ENCODE data around the gene SARDH. TPM values are rescaled to one million over a fixed set of nuclear protein-coding genes. Genes with fewer than 3 reads are reported as not detected.

The SARDH gene
- total RNA-seq, 1 experiment from 2014 or later = 9.9 TPM

GRCh38 chr9:133705576-133705975, 32.6 kb downstream of the SARDH start:
- ChIA-PET CTCF (no interaction called here), POLR2A (ENCODE audit: unreplicated experiment) (no interaction called here)
- Histone ChIP-seq H3K4me3 (no peak overlapping the region), H3K79me2 (ENCODE audit: low read depth) (no peaks in the 10 kb centered on the region), H2AFZ (no peak overlapping the region), H3K4me2 (no peak overlapping the region), H3K27ac (no peak overlapping the region), H3K36me3 (ENCODE audit: low read depth) (no peaks in the 10 kb centered on the region), H4K20me1 (ENCODE audit: insufficient read depth) (no peaks in the 10 kb centered on the region), H3K4me1 (replicated peaks; ENCODE audit: insufficient read depth) (no peaks in the 10 kb centered on the region), H3F3A (ENCODE audit: insufficient read depth, low read depth) (no peaks in the 10 kb centered on the region), H3K27me3 (ENCODE audit: insufficient read depth, low read depth) (peaks cover 91% of the 10 kb centered on the region), H3K9me3 (ENCODE audit: insufficient read depth, low read depth) (no peaks in the 10 kb centered on the region), H3K9me2 (ENCODE audit: insufficient read depth) (no peaks in the 10 kb centered on the region)
- intact Hi-C loops (cut with micrococcal nuclease; ENCODE audit: unreplicated experiment) = no loop called here
- no peak for TF ChIP-seq EZH2 (IDR thresholded peaks at IDR 0.05; ENCODE audit: low read depth)
- TF ChIP-seq, protein P1, sequence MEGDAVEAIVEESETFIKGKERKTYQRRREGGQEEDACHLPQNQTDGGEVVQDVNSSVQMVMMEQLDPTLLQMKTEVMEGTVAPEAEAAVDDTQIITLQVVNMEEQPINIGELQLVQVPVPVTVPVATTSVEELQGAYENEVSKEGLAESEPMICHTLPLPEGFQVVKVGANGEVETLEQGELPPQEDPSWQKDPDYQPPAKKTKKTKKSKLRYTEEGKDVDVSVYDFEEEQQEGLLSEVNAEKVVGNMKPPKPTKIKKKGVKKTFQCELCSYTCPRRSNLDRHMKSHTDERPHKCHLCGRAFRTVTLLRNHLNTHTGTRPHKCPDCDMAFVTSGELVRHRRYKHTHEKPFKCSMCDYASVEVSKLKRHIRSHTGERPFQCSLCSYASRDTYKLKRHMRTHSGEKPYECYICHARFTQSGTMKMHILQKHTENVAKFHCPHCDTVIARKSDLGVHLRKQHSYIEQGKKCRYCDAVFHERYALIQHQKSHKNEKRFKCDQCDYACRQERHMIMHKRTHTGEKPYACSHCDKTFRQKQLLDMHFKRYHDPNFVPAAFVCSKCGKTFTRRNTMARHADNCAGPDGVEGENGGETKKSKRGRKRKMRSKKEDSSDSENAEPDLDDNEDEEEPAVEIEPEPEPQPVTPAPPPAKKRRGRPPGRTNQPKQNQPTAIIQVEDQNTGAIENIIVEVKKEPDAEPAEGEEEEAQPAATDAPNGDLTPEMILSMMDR (conservative IDR thresholded peaks at IDR 0.05) = no peak
- no TSS peak for BruUV-seq (replicated peaks)
- no peak for DNase-seq

DNA sequence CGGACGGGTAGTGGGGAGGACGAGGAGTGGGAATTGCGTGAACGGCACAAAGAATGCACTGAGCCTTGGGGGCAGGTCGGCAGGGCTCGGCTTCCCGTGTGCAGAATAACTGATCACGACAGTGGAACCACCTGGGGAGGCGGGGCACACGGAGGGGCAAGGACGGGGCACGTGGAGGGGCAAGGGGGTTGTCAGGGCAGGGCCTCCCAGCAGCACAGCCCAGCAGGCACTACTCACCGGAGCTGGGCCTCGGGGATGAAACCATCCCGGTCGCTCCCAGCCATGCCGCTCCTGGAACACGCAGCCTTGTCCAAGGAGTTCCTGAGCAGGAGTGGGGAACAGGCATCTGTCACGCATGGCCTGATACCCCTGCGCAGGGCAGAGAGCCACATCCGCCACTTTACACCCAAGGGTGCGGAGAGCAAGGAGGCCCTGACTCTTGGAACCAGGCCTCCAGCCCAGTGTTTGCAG, 33.4 kb downstream of the SARDH start:
- Histone ChIP-seq H3K36me3 (ENCODE audit: low read depth) (no peaks in the 10 kb centered on the region), H4K20me1 (ENCODE audit: insufficient read depth) (no peaks in the 10 kb centered on the region), H3K9me2 (ENCODE audit: insufficient read depth) (no peaks in the 10 kb centered on the region), H3K4me2 (no peak overlapping the region), H2AFZ (no peak overlapping the region), H3K27ac (no peak overlapping the region), H3F3A (ENCODE audit: insufficient read depth, low read depth) (no peaks in the 10 kb centered on the region), H3K79me2 (ENCODE audit: low read depth) (no peaks in the 10 kb centered on the region), H3K4me3 (no peak overlapping the region), H3K9me3 (ENCODE audit: insufficient read depth, low read depth) (no peaks in the 10 kb centered on the region), H3K4me1 (replicated peaks; ENCODE audit: insufficient read depth) (no peaks in the 10 kb centered on the region), H3K27me3 (ENCODE audit: insufficient read depth, low read depth) (peaks cover 88% of the 10 kb centered on the region)
- DNase-seq = no peak
- no TSS peak for BruUV-seq (replicated peaks)
- intact Hi-C loops (cut with micrococcal nuclease; ENCODE audit: unreplicated experiment) = no loop called here
- TF ChIP-seq EZH2 (IDR thresholded peaks at IDR 0.05; ENCODE audit: low read depth) = no peak
- TF ChIP-seq, protein P1 (conservative IDR thresholded peaks at IDR 0.05) = no peak
- ChIA-PET CTCF (no interaction called here), POLR2A (ENCODE audit: unreplicated experiment) (interaction anchor here (0.5 kb wide), 1 partner anchor 866 kb away, joined by 3 read pairs; no protein-coding TSS in a partner anchor)

DNA sequence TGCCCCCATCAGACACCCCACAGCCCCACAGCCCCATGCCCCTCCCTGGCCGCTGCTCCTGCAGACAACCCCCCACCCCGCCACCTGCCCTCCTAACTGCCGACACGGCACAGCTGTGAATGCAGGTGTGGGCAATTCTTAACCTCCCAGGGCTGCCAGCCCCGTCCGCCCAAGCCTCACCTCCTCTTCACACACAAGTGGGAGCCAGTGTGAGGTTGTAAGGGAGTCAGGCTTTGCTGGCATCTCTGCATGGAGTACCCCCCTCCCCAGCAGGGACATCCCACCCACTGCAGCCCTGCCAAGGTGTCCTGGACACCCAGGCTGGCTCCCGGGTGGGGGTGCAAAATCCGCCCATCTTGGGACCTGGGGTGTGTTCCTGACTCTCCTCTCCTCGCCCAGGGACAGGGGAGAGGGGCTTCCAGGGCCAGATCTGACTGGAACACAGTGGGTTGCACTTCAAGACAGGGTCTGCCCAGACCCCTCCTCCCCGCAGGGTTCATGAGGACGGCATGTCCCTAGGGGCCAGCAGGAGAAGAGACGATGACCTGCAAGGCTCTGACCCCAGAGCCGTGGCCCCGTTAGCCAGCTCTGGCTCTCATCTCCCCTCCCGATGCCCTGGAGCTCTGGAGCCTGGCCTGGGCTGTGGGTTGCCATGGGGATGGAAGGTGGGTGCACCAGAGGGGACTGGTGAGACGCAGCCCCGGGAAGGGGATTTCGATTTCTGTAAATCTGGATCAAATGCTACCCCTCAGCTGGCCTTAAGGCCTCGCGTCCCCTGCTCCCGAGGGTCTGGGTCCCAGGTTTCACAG, 34.4 kb downstream of the SARDH start:
- H3K4me3 ChIP-seq = no peak overlapping the region
- H3K27me3 ChIP-seq (ENCODE audit: insufficient read depth, low read depth) = peaks cover 83% of the 10 kb centered on the region

More for the DNA sequence above, 34.4 kb downstream of the SARDH start:
- no peak for TF ChIP-seq EZH2 (IDR thresholded peaks at IDR 0.05; ENCODE audit: low read depth)
- TF ChIP-seq, protein P1 (conservative IDR thresholded peaks at IDR 0.05) = no peak
- H3K9me3 ChIP-seq (ENCODE audit: insufficient read depth, low read depth) = no peaks in the 10 kb centered on the region
- intact Hi-C loops (cut with micrococcal nuclease; ENCODE audit: unreplicated experiment) = no loop called here
- no peak overlapping the region for H3K4me2 ChIP-seq
- H3K9me2 ChIP-seq (ENCODE audit: insufficient read depth) = no peaks in the 10 kb centered on the region
- H3K27ac ChIP-seq = no peak overlapping the region
- POLR2A ChIA-PET (ENCODE audit: unreplicated experiment) = no interaction called here
- CTCF ChIA-PET = no interaction called here
- no peaks in the 10 kb centered on the region for H4K20me1 ChIP-seq (ENCODE audit: insufficient read depth)
- no peaks in the 10 kb centered on the region for H3K79me2 ChIP-seq (ENCODE audit: low read depth)
- no TSS peak for BruUV-seq (replicated peaks)
- H3K36me3 ChIP-seq (ENCODE audit: low read depth) = no peaks in the 10 kb centered on the region
- H3K4me1 ChIP-seq (replicated peaks; ENCODE audit: insufficient read depth) = no peaks in the 10 kb centered on the region
- no peak for DNase-seq
- H2AFZ ChIP-seq = no peak overlapping the region
- no peaks in the 10 kb centered on the region for H3F3A ChIP-seq (ENCODE audit: insufficient read depth, low read depth)

All from PC-9 (cell line).